Upper lobe of left lung (tissue), 4 donors: Measurements from ENCODE around the gene OVCH1.

Experiments used
- CTCF ChIP-seq, 6 experiments: fragments of 450-650 bp in 4 of 6; fragments of 200-600 bp in 2 of 6; sonication (generic) in 2 of 6; IDR thresholded peaks; one replicate each; pipeline ENCODE4 v1.5.1; 2016 to 2019; ENCODE audit warnings: antibody characterized with exemption in 6 of 6
- EP300 ChIP-seq, 4 donors: sonication (generic); formaldehyde crosslinking; IDR thresholded peaks; one replicate each; pipeline ENCODE4 v1.5.1; 2017; ENCODE audit warnings: antibody characterized with exemption in 4 of 4, control low read depth in 2 of 4
- POLR2A ChIP-seq, 4 donors: fragments of 450-650 bp; IDR thresholded peaks; one replicate each; pipeline ENCODE4 v1.5.1; 2016 to 2017; ENCODE audit warnings: antibody characterized with exemption in 4 of 4, mild to moderate bottlenecking in 2 of 4
- POLR2AphosphoS5 ChIP-seq, 2 donors: sonication (generic); formaldehyde crosslinking; IDR thresholded peaks; one replicate each; pipeline ENCODE4 v1.5.1; 2017; ENCODE audit warnings: antibody characterized with exemption in 2 of 2

DNA sequence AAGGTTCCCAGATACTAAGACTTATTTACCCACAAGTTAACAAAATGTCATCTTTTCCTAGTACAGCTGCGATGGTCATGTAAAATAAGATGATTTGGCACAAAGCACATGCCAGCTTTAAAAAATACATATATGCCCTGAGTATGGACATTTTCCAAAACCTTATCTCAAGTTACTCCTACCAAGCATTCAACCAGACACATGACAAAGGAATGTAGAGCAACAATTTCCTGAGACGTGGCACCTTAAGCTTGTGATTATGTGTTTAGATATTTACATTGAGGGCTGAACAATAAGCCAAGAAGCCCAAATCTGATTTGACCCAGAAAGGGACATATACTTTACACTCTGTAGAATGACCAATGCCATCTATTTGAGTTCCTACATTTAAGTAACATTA is 24.5 kb upstream of the OVCH1 start:
- no peak for TF ChIP-seq POLR2A (IDR thresholded peaks at IDR 0.05)
- no peak for TF ChIP-seq CTCF (IDR thresholded peaks at IDR 0.05)
- TF ChIP-seq POLR2AphosphoS5 (IDR thresholded peaks at IDR 0.05): no peak
- TF ChIP-seq EP300 (IDR thresholded peaks at IDR 0.05): no peak
